Measurements from ENCODE around the gene TAF11L13. TPM values are rescaled to one million over a fixed set of nuclear protein-coding genes. Genes with fewer than 3 reads are reported as not detected.
A peak's percentile ranks its signal among the peaks of the same experiment; 100 is the strongest.
"Not testable (repeated sequence)": the region's sequence is repeated elsewhere in the genome, so short reads cannot be mapped to it uniquely, and the experiment has no call there.

TAF11L13 gene
- total RNA-seq, 1 experiment from 2014 or later: not detected

- POLR2A ChIA-PET (ENCODE audit: unreplicated experiment): no interaction called here
Observed at GRCh38 chr5:17634160-17634559, 2.3 kb downstream of the TAF11L13 start, which contains the start of gene TAF11L14. TAF11L14 (plus strand) TSS chr5:17634460.

GRCh38 chr5:17649232-17649631 is 17.3 kb downstream of the TAF11L13 start:
- intact Hi-C loops (cut with micrococcal nuclease; ENCODE audit: unreplicated experiment); H2AFZ ChIP-seq; BruUV-seq (replicated peaks); H3K9me2 ChIP-seq (ENCODE audit: insufficient read depth); H3K9me3 ChIP-seq (ENCODE audit: insufficient read depth, low read depth); DNase-seq; H3K4me3 ChIP-seq; POLR2A ChIA-PET (ENCODE audit: unreplicated experiment); H3K36me3 ChIP-seq (ENCODE audit: low read depth); H3K79me2 ChIP-seq (ENCODE audit: low read depth); CTCF ChIA-PET; H4K20me1 ChIP-seq (ENCODE audit: insufficient read depth); H3K4me2 ChIP-seq; H3K27ac ChIP-seq; H3F3A ChIP-seq (ENCODE audit: insufficient read depth, low read depth); H3K4me1 ChIP-seq (replicated peaks; ENCODE audit: insufficient read depth): not testable (repeated sequence)
- H3K27me3 ChIP-seq (ENCODE audit: insufficient read depth, low read depth): peaks cover 23% of the 10 kb centered on the region; the same call in 1 of the 2 replicates

More at GRCh38 chr5:17634160-17634559, 2.3 kb downstream of the TAF11L13 start, which contains the start of gene TAF11L14:
- TF ChIP-seq EZH2 (IDR thresholded peaks at IDR 0.05; ENCODE audit: low read depth): no peak
- TF ChIP-seq CTCF (conservative IDR thresholded peaks at IDR 0.05): no peak
- Histone ChIP-seq H3K9me2 (ENCODE audit: insufficient read depth) (no peaks in the 10 kb centered on the region), H3K4me1 (replicated peaks; ENCODE audit: insufficient read depth) (no peaks in the 10 kb centered on the region), H3K4me2 (peak within 1 kb of the TSS; percentile 49), H3K27ac (no peak within 1 kb of the TSS), H2AFZ (no peak within 1 kb of the TSS), H3K79me2 (ENCODE audit: low read depth) (no peaks in the 10 kb centered on the region), H3K27me3 (ENCODE audit: insufficient read depth, low read depth) (peaks cover 27% of the 10 kb centered on the region), H3F3A (ENCODE audit: insufficient read depth, low read depth) (no peaks in the 10 kb centered on the region), H3K36me3 (ENCODE audit: low read depth) (no peaks in the 10 kb centered on the region), H3K4me3 (no peak within 1 kb of the TSS), H4K20me1 (ENCODE audit: insufficient read depth) (no peaks in the 10 kb centered on the region), H3K9me3 (ENCODE audit: insufficient read depth, low read depth) (no peaks in the 10 kb centered on the region)
- no peak for DNase-seq
- CTCF ChIA-PET: no interaction called here
- intact Hi-C loops (cut with micrococcal nuclease; ENCODE audit: unreplicated experiment): no loop called here
- no TSS peak for BruUV-seq (replicated peaks)

- POLR2A ChIA-PET (ENCODE audit: unreplicated experiment); H3K4me3 ChIP-seq; intact Hi-C loops (cut with micrococcal nuclease; ENCODE audit: unreplicated experiment); BruUV-seq (replicated peaks); H4K20me1 ChIP-seq (ENCODE audit: insufficient read depth); DNase-seq; H3K9me3 ChIP-seq (ENCODE audit: insufficient read depth, low read depth); H2AFZ ChIP-seq; H3K4me2 ChIP-seq; H3K36me3 ChIP-seq (ENCODE audit: low read depth); H3K27me3 ChIP-seq (ENCODE audit: insufficient read depth, low read depth); H3F3A ChIP-seq (ENCODE audit: insufficient read depth, low read depth); H3K27ac ChIP-seq; H3K79me2 ChIP-seq (ENCODE audit: low read depth); CTCF ChIA-PET; H3K9me2 ChIP-seq (ENCODE audit: insufficient read depth); H3K4me1 ChIP-seq (replicated peaks; ENCODE audit: insufficient read depth): not testable (repeated sequence)
Observed at GRCh38 chr5:17655201-17655759, 23.4 kb downstream of the TAF11L13 start.

- no peak for TF ChIP-seq EZH2 (IDR thresholded peaks at IDR 0.05; ENCODE audit: low read depth)
- no peak for TF ChIP-seq CTCF (conservative IDR thresholded peaks at IDR 0.05)
- H3K4me3 ChIP-seq: no peak overlapping the region
- no peaks in the 10 kb centered on the region for H3F3A ChIP-seq (ENCODE audit: insufficient read depth, low read depth)
- no peak overlapping the region for H2AFZ ChIP-seq
- H3K9me2 ChIP-seq (ENCODE audit: insufficient read depth): no peaks in the 10 kb centered on the region
- POLR2A ChIA-PET (ENCODE audit: unreplicated experiment): no interaction called here
- no peaks in the 10 kb centered on the region for H4K20me1 ChIP-seq (ENCODE audit: insufficient read depth)
- no TSS peak for BruUV-seq (replicated peaks)
- no peaks in the 10 kb centered on the region for H3K79me2 ChIP-seq (ENCODE audit: low read depth)
- no peaks in the 10 kb centered on the region for H3K4me1 ChIP-seq (replicated peaks; ENCODE audit: insufficient read depth)
- H3K9me3 ChIP-seq (ENCODE audit: insufficient read depth, low read depth): no peaks in the 10 kb centered on the region
- no peak for DNase-seq
- no peaks in the 10 kb centered on the region for H3K36me3 ChIP-seq (ENCODE audit: low read depth)
- intact Hi-C loops (cut with micrococcal nuclease; ENCODE audit: unreplicated experiment): no loop called here
- H3K4me2 ChIP-seq: no peak overlapping the region
- H3K27ac ChIP-seq: no peak overlapping the region
- H3K27me3 ChIP-seq (ENCODE audit: insufficient read depth, low read depth): 0 out of 2 replicates have a peak, but pooled peaks cover 2% of the 10 kb centered on the region
- CTCF ChIA-PET: no interaction called here
Observed at GRCh38 chr5:17655921-17656320, 24.0 kb downstream of the TAF11L13 start.

All from PC-9 (cell line).